OCI-LY7 (cell line): ENCODE data around the gene CRCP.

Experiments used
- EZH2phosphoT487 ChIP-seq: fragments of 200-600 bp; sonication (generic); IDR thresholded peaks from 2 replicates; pipeline ENCODE4 v1.6.1; 2018; ENCODE audit warnings: low read depth, borderline replicate concordance, mild to moderate bottlenecking, mixed run types, antibody characterized with exemption, low read length, moderate library complexity, mixed read lengths
- TF ChIP-seq, protein P1 (sequence below): fragments of 200-600 bp; sonication (generic); conservative IDR thresholded peaks from 2 replicates; pipeline ENCODE4 v1.5.1; 2014; ENCODE audit warnings: mild to moderate bottlenecking, antibody characterized with exemption, low read length, moderate library complexity, mixed read lengths

GRCh38 chr7:66092654-66093053 is 22.0 kb upstream of the CRCP start:
- TF ChIP-seq, protein P1, sequence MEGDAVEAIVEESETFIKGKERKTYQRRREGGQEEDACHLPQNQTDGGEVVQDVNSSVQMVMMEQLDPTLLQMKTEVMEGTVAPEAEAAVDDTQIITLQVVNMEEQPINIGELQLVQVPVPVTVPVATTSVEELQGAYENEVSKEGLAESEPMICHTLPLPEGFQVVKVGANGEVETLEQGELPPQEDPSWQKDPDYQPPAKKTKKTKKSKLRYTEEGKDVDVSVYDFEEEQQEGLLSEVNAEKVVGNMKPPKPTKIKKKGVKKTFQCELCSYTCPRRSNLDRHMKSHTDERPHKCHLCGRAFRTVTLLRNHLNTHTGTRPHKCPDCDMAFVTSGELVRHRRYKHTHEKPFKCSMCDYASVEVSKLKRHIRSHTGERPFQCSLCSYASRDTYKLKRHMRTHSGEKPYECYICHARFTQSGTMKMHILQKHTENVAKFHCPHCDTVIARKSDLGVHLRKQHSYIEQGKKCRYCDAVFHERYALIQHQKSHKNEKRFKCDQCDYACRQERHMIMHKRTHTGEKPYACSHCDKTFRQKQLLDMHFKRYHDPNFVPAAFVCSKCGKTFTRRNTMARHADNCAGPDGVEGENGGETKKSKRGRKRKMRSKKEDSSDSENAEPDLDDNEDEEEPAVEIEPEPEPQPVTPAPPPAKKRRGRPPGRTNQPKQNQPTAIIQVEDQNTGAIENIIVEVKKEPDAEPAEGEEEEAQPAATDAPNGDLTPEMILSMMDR = no peak
- TF ChIP-seq EZH2phosphoT487 = no peak
